NT2/D1 (cell line): ENCODE measurements around the gene OR2B2.

Experiments used
- SUZ12 ChIP-seq: IDR thresholded peaks from 2 replicates; pipeline ENCODE4 v1.6.1; 2011; ENCODE audit not compliant: insufficient read length, insufficient read depth; ENCODE audit errors: extremely low read depth
- YY1 ChIP-seq: IDR thresholded peaks from 2 replicates; pipeline ENCODE4 v1.6.1; 2011; ENCODE audit not compliant: insufficient read length, insufficient read depth
- ZNF274 ChIP-seq: IDR thresholded peaks from 2 replicates; pipeline ENCODE4 v1.6.1; 2011; ENCODE audit warnings: mild to moderate bottlenecking, low read depth, low read length

GRCh38 chr6:27874016-27874415, 38.2 kb downstream of the OR2B2 start:
- TF ChIP-seq YY1: no peak
- no peak for TF ChIP-seq ZNF274
- TF ChIP-seq SUZ12: no peak
